GM12878 (cell line): Measurements from ENCODE around the gene MGAT5. TPM values are rescaled to one million over a fixed set of nuclear protein-coding genes. Genes with fewer than 3 reads are reported as not detected.

Source experiments
- ATAC-seq: fragments of 200-7000 bp; cut with Tn5 transposase; 3 replicates; pipeline ENCODE4 v1.9.1; 2020; ENCODE audit warnings: mild to moderate bottlenecking, moderate library complexity
- BruUV-seq: library from RNA; stranded (reverse); fragments of 400-500 nt; replicated peaks from 2 replicates; lab custom pipeline; 2021; lab: Mats Ljungman, UMichigan
- CTCF ChIA-PET: fragments of 300-600 bp; sonication (Branson Sonifier 250); formaldehyde crosslinking; extraction: SDS; loops from one replicate; lab custom pipeline; 2021; ENCODE audit warnings: inconsistent platforms; lab: Yijun Ruan, JAX
- POLR2A ChIA-PET: fragments of 350-600 bp; formaldehyde crosslinking; extraction: SDS; loops from one replicate; lab custom pipeline; 2021; ENCODE audit warnings: inconsistent platforms; lab: Charles Lee
- RAD21 ChIA-PET: fragments of 300-600 bp; sonication (Branson Sonifier 250); formaldehyde crosslinking; loops from one replicate; lab custom pipeline; 2023; ENCODE audit warnings: antibody characterized with exemption; ENCODE audit not compliant: unreplicated experiment; lab: Charles Lee
- SMC1A ChIA-PET: fragments of 300-600 bp; sonication (Branson Sonifier 250); formaldehyde crosslinking; loops from one replicate; lab custom pipeline; 2023; ENCODE audit not compliant: unreplicated experiment, uncharacterized antibody; lab: Charles Lee
- DNase-seq: peaks from one replicate; pipeline ENCODE4 v3.0.0-alpha.2; 2011; ENCODE audit warnings: low read depth, low spot score
- FAIRE-seq: peaks from 3 replicates; lab custom pipeline; 2011; peaks lifted over from hg19 to GRCh38; lab: Jason Lieb, UNC
- H2AFZ ChIP-seq: 2 replicates; pipeline ENCODE4 v1.6.0; 2011; ENCODE audit warnings: low read depth, low read length, control low read depth; ENCODE audit not compliant: control insufficient read depth
- H3K27ac ChIP-seq: 2 replicates; pipeline ENCODE4 v1.5.1; 2011; ENCODE audit warnings: control low read depth; ENCODE audit not compliant: control insufficient read depth, insufficient read depth
- H3K27me3 ChIP-seq, 2 experiments: replicated peaks in 1 of 2; 2 replicates each; pipeline versions ENCODE4 v1.6.0 to v1.6.1; 2011; ENCODE audit warnings: low read length in 1 of 2; ENCODE audit not compliant: control insufficient read depth in 2 of 2, insufficient read depth in 2 of 2
- H3K36me3 ChIP-seq, 2 experiments: 2 replicates each; pipeline ENCODE4 v1.5.1; 2011; ENCODE audit warnings: low read length in 1 of 2; ENCODE audit not compliant: control insufficient read depth in 2 of 2, insufficient read depth in 2 of 2
- H3K4me1 ChIP-seq: 2 replicates; pipeline ENCODE4 v1.6.1; 2011; ENCODE audit warnings: mild to moderate bottlenecking, low read length, moderate library complexity, mixed read lengths; ENCODE audit not compliant: control insufficient read depth, insufficient read depth
- H3K4me2 ChIP-seq: 2 replicates; pipeline ENCODE4 v1.6.0; 2011; ENCODE audit warnings: control low read depth; ENCODE audit not compliant: control insufficient read depth, insufficient read depth
- H3K4me3 ChIP-seq: fragments of 200-600 bp; sonication (generic); 2 replicates; pipeline ENCODE4 v1.5.1; 2016
- H3K79me2 ChIP-seq: 2 replicates; pipeline ENCODE4 v1.6.0; 2011; ENCODE audit warnings: low read length; ENCODE audit not compliant: control insufficient read depth, insufficient read depth
- H3K9ac ChIP-seq: 2 replicates; pipeline ENCODE4 v1.8.0; 2011; ENCODE audit warnings: low read length, control low read depth, mixed read lengths; ENCODE audit not compliant: control insufficient read depth, insufficient read depth
- H3K9me3 ChIP-seq: replicated peaks from 3 replicates; pipeline ENCODE4 v1.5.1; 2011; ENCODE audit warnings: mild to moderate bottlenecking, low read length; ENCODE audit not compliant: control insufficient read depth, insufficient read depth
- H4K20me1 ChIP-seq: 2 replicates; pipeline ENCODE4 v1.6.0; 2011; ENCODE audit not compliant: control insufficient read depth, insufficient read depth
- BCL3 ChIP-seq: IDR thresholded peaks from 2 replicates; pipeline ENCODE4 v1.6.1; 2011; ENCODE audit warnings: borderline replicate concordance, low read depth, mild to moderate bottlenecking, moderate library complexity, low read length; ENCODE audit not compliant: insufficient read depth, poor library complexity, severe bottlenecking
- IKZF1 ChIP-seq: fragments of 450-650 bp; conservative IDR thresholded peaks from 2 replicates; pipeline ENCODE4 v1.6.1; 2017; ENCODE audit warnings: antibody characterized with exemption, mild to moderate bottlenecking
- NFIC ChIP-seq: IDR thresholded peaks from 2 replicates; pipeline ENCODE4 v1.6.1; 2012; ENCODE audit warnings: low read depth, mild to moderate bottlenecking, inconsistent platforms, low read length, moderate library complexity
- PML ChIP-seq: IDR thresholded peaks from 2 replicates; pipeline ENCODE4 v1.6.1; 2012; ENCODE audit warnings: low read length, inconsistent platforms
- SREBF1 ChIP-seq: IDR thresholded peaks from 2 replicates; pipeline ENCODE4 v1.6.1; 2012; ENCODE audit warnings: mild to moderate bottlenecking, low read length
- whole genome bisulfite sequencing: methylation state at CpG from one replicate; pipeline ENCODE4 v1.1.6; 2016; ENCODE audit warnings: low lambda C conversion rate; ENCODE audit not compliant: insufficient replicate concordance, insufficient coverage; ENCODE audit errors: missing lambda C conversion rate; 5-methylcytosine and 5-hydroxymethylcytosine counted together
- in situ Hi-C: fragments of 300-500 bp; cut with MboI; formaldehyde crosslinking; loops from 9 replicates; pipeline ENCODE4 v1.14.3; 2018; ENCODE audit warnings: mixed read lengths
- intact Hi-C: fragments of 100-400 bp; cut with micrococcal nuclease; formaldehyde crosslinking; loops from one replicate; pipeline ENCODE4 v1.14.2; 2022; ENCODE audit not compliant: unreplicated experiment
- polyA plus RNA-seq, 11 experiments: library from polyadenylated mRNA; depleted of rRNA in 4 of 11; unstranded in 6 of 11; stranded (reverse) in 5 of 11; fragments of >200 nt; fragmentation: Nextera tagmentation in 4 of 11; fragmentation: Illumina TruSeq in 1 of 11; extraction: Ambion mirVana in 4 of 11; extraction: Trizol in 1 of 11; gene quantifications; 1 replicate in 1 of 11; 2 replicates in 10 of 11; pipeline versions ENCODE4 v1.2.1 to v1.2.3, GENCODE V29; 2011 to 2016; ENCODE audit warnings: inconsistent platforms in 2 of 11, missing spikeins in 2 of 11, low read depth in 1 of 11
- total RNA-seq, 4 experiments: library from RNA; depleted of rRNA in 3 of 4; stranded (reverse); fragments of >200 nt in 3 of 4; fragmentation: Illumina TruSeq in 1 of 4; extraction: Trizol in 1 of 4; gene quantifications; 2 replicates each; pipeline versions ENCODE4 v1.2.1 to v1.2.3, GENCODE V29; 2013 to 2021

MGAT5 gene
- total and polyA plus RNA-seq, 10 of the 15 experiments (the other 5 are each of a cell fraction or from before 2014, with no cell fraction given), result 4.9 to 104 (median 36.2) TPM

- TF ChIP-seq IKZF1, result no peak
- TF ChIP-seq, all 136 proteins: peak for 8
These were observed 8.8 kb downstream of the MGAT5 start (continued) for GRCh38 chr2:134262684-134263083.

- H3K4me1 ChIP-seq, result peaks cover 29% of the 10 kb centered on the region
- WGBS, result 99% methylated on average over 5 of the region's 5 CpGs
- FAIRE-seq (no peak), ATAC-seq (no peak), DNase-seq (no peak)
- no peak overlapping the region for H3K9ac ChIP-seq
- no peaks in the 10 kb centered on the region; the same call in 2 of the 3 replicates for H3K9me3 ChIP-seq
- H3K27ac ChIP-seq, result no peak overlapping the region
- no peak for TF ChIP-seq SREBF1
- peak; percentile 56 for TF ChIP-seq BCL3
- TF ChIP-seq PML, result no peak
- no peak for TF ChIP-seq NFIC
- no peak overlapping the region for H3K4me2 ChIP-seq
- ChIA-PET SMC1A (interaction anchor here (6.4 kb wide), 1 partner anchor 24 kb away, joined by 33 read pairs; no protein-coding TSS in a partner anchor), POLR2A (no interaction called here), RAD21 (no interaction called here), CTCF (interaction anchor here (1.7 to 4.6 kb wide), 3 partner anchors 15 to 150 kb away, joined by 3 to 29 read pairs (median 11); no protein-coding TSS in a partner anchor)
- H2AFZ ChIP-seq, result no peak overlapping the region
- in situ Hi-C loops, result no loop called here
- peaks cover 3 to 35% of the 10 kb centered on the region in 2 experiments for H3K36me3 ChIP-seq
- no peak overlapping the region for H3K4me3 ChIP-seq
- BruUV-seq, result no TSS peak
- H3K27me3 ChIP-seq, result no peaks in the 10 kb centered on the region
- intact Hi-C loops, result no loop called here
- H4K20me1 ChIP-seq, result no peaks in the 10 kb centered on the region
- peaks cover 58% of the 10 kb centered on the region for H3K79me2 ChIP-seq
These were observed 14.4 kb downstream of the MGAT5 start for GRCh38 chr2:134268265-134268664.
